Measurements from ENCODE around the gene MRAS.

GRCh38 chr3:138314751-138315150, 33.6 kb upstream of the MRAS start:
- TF ChIP-seq, protein P1, sequence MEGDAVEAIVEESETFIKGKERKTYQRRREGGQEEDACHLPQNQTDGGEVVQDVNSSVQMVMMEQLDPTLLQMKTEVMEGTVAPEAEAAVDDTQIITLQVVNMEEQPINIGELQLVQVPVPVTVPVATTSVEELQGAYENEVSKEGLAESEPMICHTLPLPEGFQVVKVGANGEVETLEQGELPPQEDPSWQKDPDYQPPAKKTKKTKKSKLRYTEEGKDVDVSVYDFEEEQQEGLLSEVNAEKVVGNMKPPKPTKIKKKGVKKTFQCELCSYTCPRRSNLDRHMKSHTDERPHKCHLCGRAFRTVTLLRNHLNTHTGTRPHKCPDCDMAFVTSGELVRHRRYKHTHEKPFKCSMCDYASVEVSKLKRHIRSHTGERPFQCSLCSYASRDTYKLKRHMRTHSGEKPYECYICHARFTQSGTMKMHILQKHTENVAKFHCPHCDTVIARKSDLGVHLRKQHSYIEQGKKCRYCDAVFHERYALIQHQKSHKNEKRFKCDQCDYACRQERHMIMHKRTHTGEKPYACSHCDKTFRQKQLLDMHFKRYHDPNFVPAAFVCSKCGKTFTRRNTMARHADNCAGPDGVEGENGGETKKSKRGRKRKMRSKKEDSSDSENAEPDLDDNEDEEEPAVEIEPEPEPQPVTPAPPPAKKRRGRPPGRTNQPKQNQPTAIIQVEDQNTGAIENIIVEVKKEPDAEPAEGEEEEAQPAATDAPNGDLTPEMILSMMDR (optimal IDR thresholded peaks at IDR 0.05 in 1 of 3, IDR thresholded peaks at IDR 0.05 in 1 of 3, conservative IDR thresholded peaks at IDR 0.05 in 1 of 3; ENCODE audit: extremely low read depth in 1 of 3, insufficient read depth in 2 of 3, low read length in 3 of 3), result no peak
- TF ChIP-seq EZH2 (IDR thresholded peaks at IDR 0.05; ENCODE audit: low read length), result no peak
